ENCODE measurements around the gene NOP14. TPM values are rescaled to one million over a fixed set of nuclear protein-coding genes. Genes with fewer than 3 reads are reported as not detected.

Gene NOP14
- total and polyA plus RNA-seq, 2 of the 8 experiments (the other 6 are each of a cell fraction or from before 2014, with no cell fraction given) = 8.6 to 45.3 TPM

- DNase-seq (ENCODE audit: low read depth in 1 of 2, low spot score in 2 of 2) (no peak), FAIRE-seq (no peak)
- H3K56ac ChIP-seq (replicated peaks; ENCODE audit: insufficient read length, low read depth, low read length) = no peak overlapping the region
- H3K79me2 ChIP-seq (ENCODE audit: control insufficient read depth in 1 of 2, insufficient read depth in 2 of 2, low read length in 2 of 2) = no peaks in the 10 kb centered on the region; a peak in 2 of 4 replicates
- peaks cover 2% of the 10 kb centered on the region for H3K79me1 ChIP-seq (ENCODE audit: low read depth, low read length)
- H3K9ac ChIP-seq (replicated peaks in 1 of 4; ENCODE audit: extremely low read depth in 1 of 4, low read depth in 3 of 4, low read length in 3 of 4) = no peak overlapping the region
- no peaks in the 10 kb centered on the region for H3K27me3 ChIP-seq (replicated peaks in 1 of 4; ENCODE audit: control insufficient read depth in 3 of 4, extremely low read depth in 1 of 4, insufficient read depth in 3 of 4, low read length in 3 of 4)
- no peak overlapping the region for H2BK120ac ChIP-seq (replicated peaks; ENCODE audit: low read depth, low read length)
- H3K14ac ChIP-seq (ENCODE audit: insufficient read length) = no peak overlapping the region
- no peak overlapping the region for H2AFZ ChIP-seq (ENCODE audit: low read length)
- no peak overlapping the region for H4K5ac ChIP-seq (ENCODE audit: insufficient read length, low read depth, low read length)
- H2BK20ac ChIP-seq (ENCODE audit: low read length) = no peak overlapping the region
- H2BK5ac ChIP-seq (ENCODE audit: low read depth, low read length) = no peak overlapping the region
- no peak overlapping the region for H2AK5ac ChIP-seq (ENCODE audit: low read depth, low read length)
- no peaks in the 10 kb centered on the region for H3K23me2 ChIP-seq (ENCODE audit: low read depth, low read length)
- no peak overlapping the region for H4K91ac ChIP-seq (replicated peaks; ENCODE audit: insufficient read length, low read length)
- H3K23ac ChIP-seq (ENCODE audit: insufficient read length) = no peak overlapping the region
- H2BK15ac ChIP-seq (ENCODE audit: low read length) = no peak overlapping the region
- peaks cover 0 to 6% of the 10 kb centered on the region in 2 experiments for H4K20me1 ChIP-seq (replicated peaks in 1 of 2; ENCODE audit: control insufficient read depth in 1 of 2, insufficient read depth in 2 of 2, low read length in 2 of 2)
- no peak overlapping the region for H3K18ac ChIP-seq (ENCODE audit: extremely low read depth, low read length)
- no peak overlapping the region for H2BK12ac ChIP-seq (ENCODE audit: low read depth, low read length)
- 94% methylated on average over 5 of the region's 5 CpGs; no CpG with 5 or more reads in 1 of the 2 experiments for WGBS, 2 experiments (ENCODE audit: extremely low coverage in 1 of 2, insufficient coverage in 1 of 2, insufficient read length in 1 of 2, insufficient replicate concordance in 2 of 2, low coverage in 1 of 2, low lambda C conversion rate in 2 of 2, missing lambda C conversion rate in 1 of 2)
- POLR2A ChIA-PET (ENCODE audit: partially characterized antibody) = interaction anchor here (0.7 to 5.7 kb wide), 4 partner anchors 12 to 36 kb away, joined by 3 to 45 read pairs (median 7); no protein-coding TSS in a partner anchor
- peaks cover 0 to 8% of the 10 kb centered on the region in 2 experiments; a peak in 1 of 4 replicates for H3K9me3 ChIP-seq (ENCODE audit: insufficient read depth in 2 of 2, low read depth in 1 of 2, low read length in 1 of 2)
- CTCF ChIA-PET (ENCODE audit: partially characterized antibody) = interaction anchor here (0.6 to 3.7 kb wide), 3 partner anchors 12 to 140 kb away, joined by 3 to 13 read pairs (median 4); no protein-coding TSS in a partner anchor
- H3K36me3 ChIP-seq (ENCODE audit: control insufficient read depth in 2 of 4, insufficient read depth in 4 of 4, low read length in 3 of 4) = peaks cover 4 to 33% (median 16%) of the 10 kb centered on the region in 4 experiments
- H3K4ac ChIP-seq (replicated peaks; ENCODE audit: insufficient read length, low read depth, low read length) = no peak overlapping the region
- H3K4me3 ChIP-seq (ENCODE audit: extremely low read depth in 1 of 4, insufficient read depth in 2 of 4, low read depth in 3 of 4, low read length in 4 of 4) = no peak overlapping the region
- H4K8ac ChIP-seq (ENCODE audit: extremely low read depth, insufficient read depth, low read length) = no peak overlapping the region
- H3K4me2 ChIP-seq (ENCODE audit: insufficient read depth in 1 of 2, low read depth in 2 of 2, low read length in 2 of 2) = no peak overlapping the region
- peaks cover 3 to 14% (median 8%) of the 10 kb centered on the region in 4 experiments; a peak in 6 of 7 replicates for H3K4me1 ChIP-seq (replicated peaks in 1 of 4; ENCODE audit: control insufficient read depth in 3 of 4, insufficient read depth in 4 of 4, low read length in 3 of 4)
- no peak overlapping the region for H3K27ac ChIP-seq (ENCODE audit: low read depth, low read length)
- TF ChIP-seq POLR2AphosphoS5 (IDR thresholded peaks at IDR 0.05; ENCODE audit: low read depth, low read length) = no peak
- TF ChIP-seq MAX (IDR thresholded peaks at IDR 0.05) = no peak
- TF ChIP-seq SP2 (IDR thresholded peaks at IDR 0.05; ENCODE audit: low read length) = no peak
- no peak for TF ChIP-seq RBBP5 (IDR thresholded peaks at IDR 0.05; ENCODE audit: borderline replicate concordance, low read depth, low read length)
- no peak for TF ChIP-seq KDM5A (IDR thresholded peaks at IDR 0.05; ENCODE audit: low read length)
- no peak for TF ChIP-seq TBP (IDR thresholded peaks at IDR 0.05; ENCODE audit: low read depth, low read length)
Observed at GRCh38 chr4:2925496-2925895, 37.7 kb downstream of the NOP14 start.
